Fibroblast of lung (primary cell): ENCODE measurements around the gene PIAS2. TPM values are rescaled to one million over a fixed set of nuclear protein-coding genes. Genes with fewer than 3 reads are reported as not detected.

ENCODE experiments used
- DNase-seq, 2 donors: peaks; one replicate each; pipeline versions ENCODE4 v3.0.0 to v3.0.0-alpha.2; 2010; ENCODE audit warnings: low read depth in 2 of 2
- H2AFZ ChIP-seq: 2 replicates; pipeline ENCODE4 v1.5.1; 2012; ENCODE audit warnings: low read length, control low read depth, inconsistent platforms
- H3K27ac ChIP-seq: 2 replicates; pipeline ENCODE4 v1.5.1; 2011; ENCODE audit warnings: low read length, control low read depth; ENCODE audit not compliant: insufficient read depth
- H3K27me3 ChIP-seq: 2 replicates; pipeline ENCODE4 v1.5.1; 2011; ENCODE audit warnings: mild to moderate bottlenecking, low read length; ENCODE audit not compliant: control insufficient read depth, insufficient read depth
- H3K36me3 ChIP-seq: 2 replicates; pipeline ENCODE4 v1.5.1; 2011; ENCODE audit warnings: low read length; ENCODE audit not compliant: control insufficient read depth, insufficient read depth
- H3K4me1 ChIP-seq: 2 replicates; pipeline ENCODE4 v1.5.1; 2011; ENCODE audit warnings: low read length; ENCODE audit not compliant: control insufficient read depth, insufficient read depth; ENCODE audit errors: extremely low read depth
- H3K4me2 ChIP-seq: 2 replicates; pipeline ENCODE4 v1.5.1; 2011; ENCODE audit warnings: low read length, control low read depth; ENCODE audit not compliant: insufficient read depth; ENCODE audit errors: extremely low read depth
- H3K4me3 ChIP-seq, 4 experiments: fragments of 200-600 bp in 1 of 4; sonication (generic) in 1 of 4; replicated peaks in 1 of 4; 2 replicates each; pipeline ENCODE4 v1.5.1; 2011 to 2016; ENCODE audit warnings: low read length in 4 of 4, low read depth in 3 of 4, mild to moderate bottlenecking in 3 of 4, control low read depth in 2 of 4, inconsistent platforms in 1 of 4, mixed read lengths in 1 of 4; ENCODE audit not compliant: insufficient read depth in 1 of 4; ENCODE audit errors: control extremely low read depth in 1 of 4
- H3K79me2 ChIP-seq: 2 replicates; pipeline ENCODE4 v1.5.1; 2012; ENCODE audit warnings: mild to moderate bottlenecking, low read length, inconsistent platforms; ENCODE audit not compliant: control insufficient read depth, insufficient read depth
- H3K9ac ChIP-seq: 2 replicates; pipeline ENCODE4 v1.5.1; 2011; ENCODE audit warnings: mild to moderate bottlenecking, low read length, control low read depth; ENCODE audit not compliant: insufficient read depth
- H3K9me3 ChIP-seq: 2 replicates; pipeline ENCODE4 v1.5.1; 2012; ENCODE audit warnings: low read depth, low read length; ENCODE audit not compliant: control insufficient read depth, insufficient read depth
- H4K20me1 ChIP-seq: 2 replicates; pipeline ENCODE4 v1.5.1; 2011; ENCODE audit warnings: low read length; ENCODE audit not compliant: control insufficient read depth, insufficient read depth; ENCODE audit errors: extremely low read depth
- CTCF ChIP-seq, 2 donors: IDR thresholded peaks in 1 of 2; conservative IDR thresholded peaks in 1 of 2; 1 replicate in 1 of 2; 2 replicates in 1 of 2; pipeline ENCODE4 v1.5.1; 2011 to 2012; ENCODE audit warnings: low read length in 2 of 2, control low read depth in 1 of 2, inconsistent platforms in 1 of 2, low read depth in 1 of 2, mild to moderate bottlenecking in 1 of 2
- EZH2 ChIP-seq: IDR thresholded peaks from 2 replicates; pipeline ENCODE4 v1.5.1; 2012; ENCODE audit warnings: low read length, control low read depth, mild to moderate bottlenecking; ENCODE audit errors: missing control alignments
- polyA plus RNA-seq, 2 donors: library from polyadenylated mRNA; depleted of rRNA in 1 of 2; stranded (reverse) in 1 of 2; unstranded in 1 of 2; fragments of >200 nt; gene quantifications; 2 replicates each; pipeline ENCODE4 v1.2.1, GENCODE V29; 2011 to 2012; ENCODE audit warnings: missing spikeins in 1 of 2
- total RNA-seq: library from RNA; depleted of rRNA; stranded (reverse); fragments of >200 nt; gene quantifications from 2 replicates; pipeline ENCODE4 v1.2.1, GENCODE V29; 2014

The PIAS2 gene
- total and polyA plus RNA-seq, 2 donors (not counting 1 experiment from before 2014, with no cell fraction given) = 14.4 to 23.1 TPM

GRCh38 chr18:46886893-46887292, 30.4 kb downstream of the PIAS2 start:
- Histone ChIP-seq H3K36me3 (no peaks in the 10 kb centered on the region), H3K27ac (no peak overlapping the region), H2AFZ (no peak overlapping the region), H3K79me2 (peaks cover 2% of the 10 kb centered on the region), H3K4me3 (no peak overlapping the region), H3K4me2 (no peak overlapping the region), H4K20me1 (no peaks in the 10 kb centered on the region), H3K27me3 (no peaks in the 10 kb centered on the region), H3K9me3 (peaks cover 3% of the 10 kb centered on the region), H3K4me1 (no peaks in the 10 kb centered on the region), H3K9ac (no peak overlapping the region)
- TF ChIP-seq CTCF (conservative IDR thresholded peaks at IDR 0.05 in 1 of 2, IDR thresholded peaks at IDR 0.05 in 1 of 2; ENCODE audit: low read depth in 1 of 2, low read length in 2 of 2) = no peak
- no peak for DNase-seq

DNA sequence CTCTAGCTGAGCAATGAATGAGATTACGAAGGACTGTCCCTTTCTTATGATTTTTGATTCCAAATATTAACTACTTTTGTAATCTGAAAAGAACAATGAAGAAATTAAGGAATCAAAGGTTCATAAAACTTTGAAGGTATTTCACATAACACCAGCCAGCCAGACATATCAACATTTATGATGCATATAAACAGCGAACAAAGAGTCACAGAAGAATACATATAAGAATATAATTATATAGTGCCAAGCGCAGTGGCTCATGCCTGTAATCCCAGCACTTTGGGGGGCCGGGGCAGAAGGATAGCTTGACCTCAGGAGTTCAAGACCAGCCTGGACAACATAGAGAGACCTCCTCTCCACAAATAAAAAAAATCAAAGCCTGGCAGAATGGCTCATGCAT, 34.1 kb downstream of the PIAS2 start:
- H3K4me1 ChIP-seq = no peaks in the 10 kb centered on the region
- no peak for DNase-seq
- no peaks in the 10 kb centered on the region for H3K79me2 ChIP-seq
- TF ChIP-seq CTCF (conservative IDR thresholded peaks at IDR 0.05 in 1 of 2, IDR thresholded peaks at IDR 0.05 in 1 of 2; ENCODE audit: low read depth in 1 of 2, low read length in 2 of 2) (no peak), EZH2 (no peak)
- H3K36me3 ChIP-seq = no peaks in the 10 kb centered on the region
- no peak overlapping the region for H2AFZ ChIP-seq
- no peaks in the 10 kb centered on the region for H3K27me3 ChIP-seq
- H3K9me3 ChIP-seq = no peaks in the 10 kb centered on the region
- H4K20me1 ChIP-seq = no peaks in the 10 kb centered on the region
- no peak overlapping the region for H3K4me2 ChIP-seq
- no peak overlapping the region for H3K27ac ChIP-seq
- H3K4me3 ChIP-seq = no peak overlapping the region
- H3K9ac ChIP-seq = no peak overlapping the region

DNA sequence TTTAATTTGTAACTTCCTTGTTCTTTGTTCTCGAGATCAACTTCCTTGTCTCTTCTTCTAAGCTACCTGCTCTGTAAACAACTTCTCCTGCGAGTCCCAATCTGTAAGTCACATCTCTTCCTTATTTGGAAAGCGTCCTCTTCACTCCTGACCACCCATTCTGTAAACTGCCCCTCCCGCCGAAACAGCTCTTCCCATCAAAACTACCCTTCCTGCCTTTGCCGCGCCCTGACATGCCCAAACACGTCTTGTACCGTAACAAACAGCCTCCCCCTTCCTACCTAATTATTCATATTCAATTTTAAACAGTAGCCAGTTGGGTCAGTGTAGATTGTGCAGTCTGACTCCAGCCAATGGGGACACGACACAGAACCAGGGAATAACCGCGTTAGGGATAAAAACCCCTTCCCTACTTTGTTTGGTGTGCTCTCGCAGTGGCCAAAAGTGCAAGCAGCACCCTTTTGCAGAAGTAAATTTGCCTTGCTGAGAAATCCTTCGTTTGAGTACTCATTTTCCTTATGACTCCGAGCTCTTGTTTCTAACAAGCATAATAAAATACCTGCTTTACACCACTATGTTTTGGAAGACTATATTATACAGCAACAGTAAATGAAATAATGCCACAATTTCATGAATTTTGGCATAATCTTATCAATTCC, 39.8 kb downstream of the PIAS2 start:
- H3K79me2 ChIP-seq = no peaks in the 10 kb centered on the region

More for the DNA sequence above, 39.8 kb downstream of the PIAS2 start:
- H3K4me2 ChIP-seq = no peak overlapping the region
- no peak overlapping the region for H3K9ac ChIP-seq
- no peak overlapping the region for H3K27ac ChIP-seq
- H4K20me1 ChIP-seq = no peaks in the 10 kb centered on the region
- no peak overlapping the region for H3K4me3 ChIP-seq
- H2AFZ ChIP-seq = no peak overlapping the region
- no peak for DNase-seq
- no peaks in the 10 kb centered on the region for H3K9me3 ChIP-seq
- no peaks in the 10 kb centered on the region for H3K4me1 ChIP-seq
- no peaks in the 10 kb centered on the region for H3K36me3 ChIP-seq
- no peaks in the 10 kb centered on the region for H3K27me3 ChIP-seq
- TF ChIP-seq CTCF (conservative IDR thresholded peaks at IDR 0.05 in 1 of 2, IDR thresholded peaks at IDR 0.05 in 1 of 2; ENCODE audit: low read depth in 1 of 2, low read length in 2 of 2) (no peak), EZH2 (no peak)
